GM18858 (cell line): ENCODE results near the gene TIGD2.

Experiments used
- ATAC-seq: cut with Tn5 transposase; IDR thresholded peaks from one replicate; pipeline ENCODE4 v1.9.1; 2021; ENCODE audit not compliant: unreplicated experiment

TIGD2 gene

DNA sequence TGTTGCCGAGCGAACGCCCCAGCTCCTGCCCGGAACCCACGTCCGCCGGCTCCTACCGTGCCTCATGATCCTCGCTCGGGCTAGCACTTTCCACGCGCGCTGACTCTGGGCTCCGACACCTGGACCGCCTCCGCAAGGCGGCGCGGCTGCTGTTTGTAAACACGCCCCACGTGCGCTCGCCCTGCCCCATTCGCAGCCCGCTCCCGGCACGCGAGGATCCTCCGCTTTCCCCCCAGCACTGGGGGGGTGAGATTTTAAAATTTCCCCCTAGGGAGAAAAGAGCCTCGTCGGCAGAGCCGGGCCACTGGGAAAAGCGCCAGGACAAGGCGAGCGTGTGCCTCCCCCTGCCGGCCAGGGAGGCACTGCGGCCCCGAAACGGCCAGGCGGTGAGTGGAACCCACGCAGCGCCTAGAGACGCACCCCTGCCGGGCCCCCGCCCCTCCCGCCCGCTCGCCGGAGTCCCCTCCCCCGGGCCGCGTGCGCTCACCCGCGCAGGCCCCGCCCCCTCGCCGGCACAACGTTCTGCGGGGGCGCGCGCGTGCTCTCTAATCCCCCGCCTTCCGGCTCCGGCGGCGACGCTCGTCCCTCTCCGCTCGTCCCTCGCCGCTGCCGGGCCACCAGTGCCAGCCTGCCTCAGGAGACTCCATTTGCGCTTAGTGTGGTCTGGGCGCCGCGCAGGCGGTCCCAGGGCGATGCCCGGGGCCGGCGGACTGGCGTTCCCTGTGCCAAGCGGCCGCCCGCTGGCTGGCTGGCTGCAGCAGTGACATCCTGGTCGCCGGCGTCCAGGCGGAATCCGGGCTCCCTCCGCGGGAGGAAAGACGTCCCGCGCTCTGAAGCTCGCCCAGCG is at the start of gene TIGD2:
Gene TIGD2, plus strand, starts transcription at position 548 of the 847 bp plus-strand sequence. CDS start 1,442 bp downstream, outside the sequence.
- ATAC-seq, result peak; percentile 79

DNA sequence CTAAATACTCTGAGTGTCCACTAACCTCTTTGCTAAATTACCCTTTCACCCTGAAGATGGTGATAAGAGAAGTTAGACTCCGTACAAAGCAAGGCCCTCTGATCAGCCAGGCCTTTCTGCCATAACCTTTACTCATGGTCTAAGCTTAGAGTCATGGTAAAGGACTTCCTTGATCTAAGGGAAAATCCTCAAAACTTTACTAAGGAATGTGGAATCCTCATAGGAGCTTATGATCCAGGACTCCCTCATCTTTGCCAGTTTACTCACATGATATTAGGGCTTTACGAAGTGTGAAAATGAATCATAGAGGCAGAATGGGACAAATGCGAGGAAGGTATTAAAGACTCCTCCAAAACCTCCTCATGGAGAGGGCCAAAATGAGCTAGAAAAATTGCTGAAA is 46.5 kb upstream of the TIGD2 start:
- ATAC-seq, result no peak

DNA sequence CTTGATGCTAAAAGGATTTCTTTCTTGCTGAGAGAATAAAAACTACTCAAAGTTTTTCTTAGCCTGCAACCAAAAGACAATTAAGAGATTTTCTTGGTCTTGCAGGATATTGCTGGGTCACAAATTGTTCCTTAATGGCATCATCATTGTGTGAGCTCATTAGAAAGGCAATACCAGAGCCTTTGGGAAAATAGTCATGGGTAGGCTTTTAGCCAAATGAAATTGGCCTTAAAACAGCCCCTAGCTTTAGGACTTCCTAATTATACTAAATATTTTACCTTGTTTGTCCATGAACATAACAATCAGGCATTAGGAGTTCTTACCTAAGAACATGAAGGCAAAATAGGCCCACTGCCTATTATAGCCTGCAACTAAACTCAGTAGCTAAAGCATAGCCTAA is 43.9 kb upstream of the TIGD2 start:
- ATAC-seq, result no peak

DNA sequence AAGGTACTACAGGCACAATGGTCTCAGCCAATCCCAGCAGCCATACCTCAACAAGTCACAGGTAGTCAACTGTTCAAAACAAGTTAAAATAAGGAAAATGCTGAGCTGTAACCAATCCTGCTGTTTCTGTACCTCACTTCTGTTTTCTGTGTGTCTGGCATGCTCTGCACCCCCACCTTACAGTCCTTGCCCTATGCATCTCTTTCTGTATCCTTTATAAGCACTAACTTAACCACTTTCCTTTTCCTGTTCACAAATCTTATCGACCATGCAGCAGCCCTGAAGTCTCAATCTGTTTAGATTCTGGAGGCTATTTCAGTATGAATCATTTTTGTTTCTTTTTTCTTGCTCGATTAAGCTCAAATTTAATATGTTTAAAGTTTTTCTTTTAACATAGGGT is 41.9 kb upstream of the TIGD2 start:
- ATAC-seq, result peak; percentile 87

DNA sequence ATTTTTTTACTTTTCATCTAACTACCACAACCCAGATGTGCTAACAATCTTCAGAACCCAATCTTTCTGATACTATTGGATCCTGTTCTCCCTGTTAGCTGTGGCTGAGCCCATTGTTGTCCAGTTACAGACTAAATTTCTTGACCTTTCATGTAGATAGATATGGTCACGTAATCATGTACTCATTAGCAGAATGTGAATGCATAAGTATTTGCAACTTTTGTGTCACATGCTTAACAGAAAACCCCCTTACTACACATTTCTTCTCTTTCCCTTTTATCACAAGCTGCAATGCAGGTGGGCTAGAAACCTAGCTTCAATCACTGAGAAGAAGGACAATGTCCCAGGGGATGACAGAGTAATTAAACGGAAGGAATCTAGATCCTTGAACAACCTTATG is 41.3 kb upstream of the TIGD2 start:
- peak; percentile 40 for ATAC-seq

DNA sequence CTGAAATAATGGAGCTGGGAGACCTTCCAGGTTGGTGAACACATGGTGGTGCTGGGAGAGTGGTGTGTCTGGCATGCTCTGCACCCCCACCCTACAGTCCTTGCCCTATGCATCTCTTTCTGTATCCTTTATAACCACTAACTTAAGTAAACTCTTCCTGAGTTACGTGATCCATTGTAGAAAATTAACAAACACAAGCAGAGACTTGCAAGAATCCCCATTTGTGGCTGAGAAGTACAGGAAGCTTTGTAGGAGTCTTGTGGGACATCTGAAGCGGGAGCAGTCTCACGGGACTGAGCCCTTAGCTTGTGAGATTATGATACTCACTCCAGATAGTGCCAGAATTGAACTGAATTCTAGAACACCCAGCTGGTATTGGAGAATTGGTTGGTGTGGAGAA is 40.0 kb upstream of the TIGD2 start:
- no peak for ATAC-seq

DNA sequence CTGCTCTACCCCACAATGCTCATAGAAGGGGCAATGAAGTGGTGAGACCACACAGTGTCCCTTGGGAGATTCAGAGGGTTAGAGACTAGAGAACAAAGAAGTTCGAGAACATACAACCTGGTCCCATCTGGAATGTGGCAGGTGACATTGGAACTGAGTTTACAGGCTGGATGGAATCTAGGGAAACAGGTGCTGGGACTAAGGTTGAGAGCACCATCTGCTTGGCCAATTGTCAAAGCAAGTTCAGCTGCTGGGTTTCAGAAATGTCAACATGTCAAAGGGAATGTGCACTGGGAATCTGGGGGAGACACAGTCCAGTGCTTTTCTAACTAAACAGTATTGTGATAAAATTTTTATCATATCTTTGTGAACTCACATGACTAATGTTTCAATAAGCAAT is 38.4 kb upstream of the TIGD2 start:
- ATAC-seq, result no peak

DNA sequence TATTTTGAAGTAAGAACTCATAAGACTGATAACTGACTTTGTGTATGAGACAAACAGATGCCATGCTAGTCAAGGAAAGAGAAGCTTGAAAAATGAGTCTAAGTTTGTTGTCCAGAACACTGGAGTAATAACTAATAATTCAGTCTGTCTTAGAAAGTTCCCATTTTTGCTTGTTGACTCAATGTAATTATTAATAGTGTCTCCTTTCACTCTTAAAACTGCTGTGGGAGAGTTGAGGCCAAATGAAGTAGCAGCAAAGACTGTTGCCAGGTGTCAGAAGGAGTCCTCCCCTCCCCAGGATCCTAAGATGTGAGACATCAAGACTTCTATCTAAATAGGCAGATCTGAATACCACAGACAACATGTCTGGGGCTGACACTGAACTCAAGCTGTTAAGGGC is 33.6 kb upstream of the TIGD2 start:
- no peak for ATAC-seq

DNA sequence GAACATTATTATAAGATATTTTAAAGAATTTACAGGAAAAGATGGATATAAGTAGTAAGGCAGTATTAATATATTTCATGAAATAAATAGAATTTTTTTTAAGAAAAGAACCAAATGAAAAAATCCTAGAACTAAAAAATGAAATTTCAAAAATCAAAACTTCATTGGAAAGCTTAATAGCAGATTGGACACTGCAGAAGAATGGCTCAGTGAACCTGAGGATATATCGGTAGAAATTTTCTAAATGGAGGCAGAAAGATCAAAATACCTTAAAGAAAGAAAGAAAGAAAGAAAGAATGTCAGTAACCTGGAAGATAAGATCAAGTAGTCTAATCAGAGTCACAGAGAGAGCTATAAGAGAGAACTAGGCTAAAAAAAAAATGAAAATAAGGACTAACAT is 33.0 kb upstream of the TIGD2 start:
- no peak for ATAC-seq

DNA sequence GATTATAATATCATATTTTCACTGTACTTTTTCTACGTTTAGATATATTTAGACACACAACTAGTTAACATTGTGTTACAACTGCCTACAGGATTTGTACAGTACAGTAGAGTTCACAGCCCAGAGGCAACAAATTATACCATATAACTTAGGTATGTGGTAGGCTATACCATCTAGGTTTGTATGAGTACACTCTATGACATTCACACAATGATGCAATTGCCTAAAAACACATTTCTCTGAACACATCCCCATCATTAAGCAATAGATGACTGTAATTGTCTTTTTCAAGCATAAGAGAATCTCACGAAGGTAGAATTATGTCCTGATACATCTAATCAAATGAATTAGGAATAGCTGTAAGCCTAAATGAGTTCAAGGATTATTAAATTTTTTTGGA is 12.3 kb upstream of the TIGD2 start:
- ATAC-seq, result no peak

DNA sequence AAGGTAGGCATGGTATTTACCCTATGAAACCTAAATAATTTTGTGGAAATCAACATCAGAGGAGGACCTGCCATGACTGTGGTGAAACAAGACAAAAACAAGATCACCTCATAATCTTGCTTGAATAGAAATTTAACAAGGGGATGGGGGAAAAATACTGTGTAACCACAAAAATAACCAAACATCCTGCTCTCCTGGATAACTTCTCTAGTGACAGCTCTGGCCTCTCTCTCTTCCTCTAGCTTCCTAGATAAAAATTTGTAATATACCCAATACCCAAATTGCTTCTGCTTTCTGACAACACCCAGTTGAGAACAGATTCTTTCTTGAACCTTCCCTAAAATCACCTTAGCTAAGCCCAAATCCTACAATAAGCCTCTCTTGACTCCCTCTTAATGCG is 11.9 kb upstream of the TIGD2 start:
- ATAC-seq, result no peak

DNA sequence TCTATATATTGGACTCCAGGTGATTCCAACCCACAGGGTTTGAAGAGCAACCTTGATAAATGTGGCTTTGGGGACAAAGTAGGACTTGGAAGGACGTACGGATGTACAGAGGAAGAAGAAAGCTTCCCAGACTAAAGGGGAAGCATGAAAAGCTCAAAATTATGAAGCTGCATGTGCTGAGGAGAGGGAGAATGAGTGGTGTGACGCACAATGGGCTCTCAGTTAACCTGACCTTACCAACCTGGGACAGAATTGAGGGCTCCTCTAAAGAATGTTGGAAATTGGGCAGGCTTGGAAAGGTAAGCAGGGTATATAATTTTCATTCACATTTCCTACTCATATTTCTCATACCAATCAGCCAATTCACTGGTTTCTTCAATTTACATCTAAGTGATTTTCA is 10.5 kb upstream of the TIGD2 start:
- peak; percentile 0 for ATAC-seq

DNA sequence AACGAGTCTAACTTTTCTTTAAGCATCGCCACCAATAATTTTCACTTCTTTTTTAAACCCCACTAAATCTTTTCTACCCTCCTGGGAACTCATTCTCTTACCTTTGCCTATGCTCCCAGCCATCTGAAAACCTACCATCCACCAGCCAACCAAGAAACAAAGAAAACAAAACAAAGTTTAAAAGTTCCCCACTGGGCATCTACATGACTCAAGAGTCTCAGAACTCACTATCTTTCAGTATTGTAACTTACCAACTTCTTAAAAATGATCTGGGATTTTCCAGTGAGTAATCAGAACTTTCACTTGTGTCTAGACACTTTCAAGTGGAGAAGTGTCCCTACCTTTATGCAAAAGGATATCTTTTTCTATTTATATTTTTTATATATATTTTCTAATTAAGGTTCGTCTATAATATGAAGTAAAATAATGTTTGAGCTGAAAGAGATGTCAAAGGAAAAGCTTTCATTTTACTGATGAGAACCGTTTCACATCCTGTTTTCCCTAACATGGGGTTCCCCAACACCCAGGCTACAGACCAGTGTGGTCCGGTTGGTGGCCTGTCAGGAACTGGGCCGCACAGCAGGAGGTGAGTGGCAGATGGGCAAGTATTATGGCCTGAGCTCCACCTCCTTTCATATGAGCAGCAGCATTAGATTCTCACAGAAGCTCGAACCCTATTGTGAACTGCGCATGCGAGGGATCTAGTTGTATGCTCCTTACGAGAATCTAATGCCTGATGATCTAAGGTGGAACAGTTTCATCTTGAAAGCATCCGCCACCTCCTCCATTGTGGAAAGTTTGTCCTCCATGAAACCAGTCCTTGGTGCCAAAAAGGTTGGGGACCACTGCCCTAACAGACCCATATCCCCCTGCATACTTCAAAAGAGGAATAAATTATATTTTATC is 9.8 kb upstream of the TIGD2 start:
- ATAC-seq, result peak; percentile 86

DNA sequence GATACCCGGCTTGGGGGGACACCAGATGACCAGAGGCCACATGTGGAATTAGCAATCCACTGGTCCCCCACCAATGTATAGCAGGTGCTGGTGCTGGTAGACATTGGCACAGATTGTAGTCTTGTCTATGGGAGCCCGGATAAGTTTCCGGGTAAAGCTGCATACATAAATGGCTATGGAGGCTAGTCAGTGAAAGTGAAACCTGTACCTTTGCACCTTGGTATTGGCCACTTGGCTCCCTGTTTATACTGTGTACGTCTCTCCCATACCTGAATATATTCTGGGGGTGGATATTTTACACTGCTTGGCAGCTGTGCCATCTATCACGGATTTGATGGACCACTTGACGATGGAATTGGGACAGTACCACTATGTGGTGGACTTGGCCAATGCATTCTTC is 5.6 kb upstream of the TIGD2 start:
- ATAC-seq, result no peak

DNA sequence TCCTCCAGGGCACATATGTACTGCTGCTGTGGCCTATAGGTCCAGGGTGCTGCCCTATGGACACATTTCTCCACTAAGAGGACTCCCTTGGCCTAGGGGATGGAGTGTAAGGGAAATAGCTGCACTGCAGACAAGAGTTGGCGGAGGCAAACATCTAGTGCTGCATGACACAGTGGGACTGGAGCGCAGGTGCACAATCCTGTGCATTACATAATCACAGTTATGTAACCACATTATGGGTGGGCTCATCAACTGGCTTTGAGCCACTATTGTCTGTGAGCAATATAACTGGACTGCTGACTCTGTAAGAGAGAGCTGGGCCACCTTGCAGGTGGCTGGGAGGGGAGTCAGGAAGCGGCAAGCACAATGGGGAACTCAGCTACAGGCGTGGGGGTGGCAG is 3.2 kb upstream of the TIGD2 start:
- ATAC-seq, result no peak

DNA sequence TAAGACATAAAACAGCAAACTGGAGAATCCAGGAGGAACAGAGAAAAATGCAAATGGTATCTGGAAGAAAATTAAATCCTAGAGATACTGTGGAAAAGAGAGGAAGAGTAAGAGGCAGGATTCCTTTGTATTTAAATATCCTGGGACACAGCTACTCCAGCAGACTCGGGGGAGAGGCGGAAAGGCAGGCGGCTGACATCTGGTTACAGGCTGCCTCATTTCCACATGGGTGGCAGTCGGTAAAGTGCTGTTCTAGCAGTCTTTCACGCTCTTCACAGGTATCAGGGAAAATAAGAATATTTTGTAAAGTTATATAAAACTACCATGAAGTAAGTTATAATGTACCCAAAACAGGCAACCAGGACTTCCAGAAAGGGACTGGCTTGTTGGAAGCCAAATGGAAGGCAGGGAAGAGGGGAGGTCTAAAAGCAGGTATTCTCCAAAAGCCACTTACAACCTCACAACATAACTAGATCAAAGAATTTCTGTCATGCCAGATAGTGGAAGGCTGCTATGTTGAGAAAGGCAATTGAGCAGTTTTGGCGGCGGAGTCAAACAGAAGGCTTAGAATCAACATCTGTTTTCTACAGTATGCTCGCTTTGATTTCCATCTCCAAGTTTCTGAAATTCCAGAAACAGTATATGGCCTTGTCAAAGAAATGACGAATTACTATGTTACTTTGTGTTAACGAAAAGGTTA is 1.3 kb upstream of the TIGD2 start:
- no peak for ATAC-seq

DNA sequence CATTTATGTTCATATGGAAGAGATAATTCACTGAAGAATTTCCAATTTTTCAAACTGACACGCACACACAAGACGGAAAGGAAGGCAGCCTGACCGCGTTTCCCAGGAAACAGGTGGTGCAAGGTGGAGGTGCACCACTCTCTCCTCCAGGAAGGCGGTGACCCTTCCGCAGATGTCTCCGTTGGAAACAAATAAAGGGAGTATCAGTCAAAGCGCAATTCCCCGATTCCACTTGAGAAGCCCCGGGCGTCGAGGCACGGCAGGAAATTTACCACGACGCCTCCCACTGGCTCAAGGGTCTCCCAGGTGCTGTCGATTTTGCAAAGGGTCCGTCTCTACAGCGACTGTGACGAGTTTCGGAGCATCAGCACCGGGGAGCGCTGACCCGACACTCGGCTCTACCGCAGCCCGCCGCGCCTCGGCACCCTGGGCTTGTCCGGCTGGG is 770 bp upstream of the TIGD2 start:
- ATAC-seq, result no peak

DNA sequence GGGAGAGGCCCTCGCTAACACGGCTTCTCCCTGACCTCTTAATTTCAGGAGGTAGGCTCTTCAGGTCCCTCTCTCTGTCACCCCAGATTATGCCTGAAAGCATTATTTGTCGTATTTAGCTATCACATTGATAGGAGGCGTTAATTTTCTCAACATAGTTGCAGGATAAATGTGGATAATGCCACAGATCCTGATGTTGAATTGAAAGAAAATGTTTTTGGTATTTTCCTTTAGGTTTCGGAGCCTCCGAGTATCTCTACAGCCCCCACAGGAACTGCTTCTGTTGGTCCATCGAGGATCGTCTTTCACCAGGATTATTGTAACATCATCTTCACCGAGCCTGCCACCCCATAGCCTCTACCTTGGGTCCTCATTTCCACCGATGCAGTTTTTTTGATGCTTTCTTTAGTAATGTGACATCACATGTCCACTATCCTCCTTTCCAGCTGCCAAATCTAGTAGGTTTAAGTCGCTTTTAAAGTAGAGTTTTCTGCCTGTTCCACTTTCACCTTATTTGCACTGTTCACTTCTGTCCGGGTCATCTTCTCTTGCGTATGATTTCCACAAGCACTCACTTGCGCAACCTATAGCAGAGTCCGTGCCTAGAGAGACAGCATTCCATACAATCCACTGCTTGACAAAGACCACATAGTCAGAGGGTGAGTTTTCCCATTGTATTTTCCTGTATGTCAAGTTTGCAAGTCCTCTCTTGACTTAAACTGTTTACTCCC is 665 bp downstream of the TIGD2 start:
- ATAC-seq, result no peak

DNA sequence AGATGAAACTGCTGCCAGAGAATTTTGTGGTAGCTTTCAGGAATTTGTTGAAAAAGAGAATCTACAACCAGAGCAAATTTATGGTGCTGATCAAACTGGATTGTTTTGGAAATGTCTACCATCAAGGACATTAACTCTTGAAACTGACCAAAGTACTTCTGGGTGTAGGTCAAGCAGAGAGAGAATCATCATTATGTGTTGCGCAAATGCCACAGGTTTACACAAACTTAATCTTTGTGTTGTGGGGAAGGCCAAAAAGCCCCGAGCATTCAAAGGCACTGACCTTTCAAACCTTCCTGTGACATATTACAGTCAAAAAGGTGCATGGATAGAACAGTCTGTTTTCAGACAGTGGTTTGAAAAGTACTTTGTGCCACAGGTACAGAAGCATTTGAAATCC is 2.1 kb downstream of the TIGD2 start:
- no peak for ATAC-seq

DNA sequence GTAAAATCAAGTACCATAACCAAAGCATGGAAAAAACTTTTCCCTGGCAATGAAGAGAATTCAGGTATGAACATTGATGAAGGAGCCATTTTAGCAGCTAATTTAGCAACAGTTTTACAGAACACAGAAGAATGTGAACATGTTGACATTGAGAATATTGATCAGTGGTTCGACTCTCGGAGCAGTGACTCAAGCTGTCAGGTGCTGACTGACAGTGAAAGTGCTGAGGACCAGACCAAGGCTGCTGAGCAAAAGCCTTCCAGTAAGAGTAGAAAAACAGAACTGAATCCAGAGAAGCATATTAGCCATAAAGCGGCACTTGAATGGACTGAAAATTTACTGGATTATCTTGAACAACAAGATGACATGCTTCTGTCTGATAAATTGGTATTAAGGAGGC is 2.8 kb downstream of the TIGD2 start:
- ATAC-seq, result peak; percentile 34

DNA sequence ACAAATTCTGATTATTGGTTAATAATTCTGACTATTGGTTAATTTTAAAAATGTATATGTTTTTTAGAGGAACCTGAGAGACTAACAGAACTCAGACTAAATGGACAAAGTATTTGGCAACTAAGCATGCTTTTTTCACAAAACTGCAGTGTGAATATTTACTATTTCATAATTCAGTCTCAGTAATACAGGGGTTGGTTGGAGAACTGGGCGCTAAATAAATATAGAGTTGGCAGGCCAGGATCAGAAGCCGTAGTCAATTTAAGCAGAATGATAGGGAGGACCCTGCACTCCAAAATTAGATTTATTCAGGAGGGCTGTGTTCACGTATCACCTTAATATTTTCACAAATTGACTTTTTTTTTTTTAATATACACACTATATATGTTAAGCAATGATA is 5.8 kb downstream of the TIGD2 start:
- ATAC-seq, result no peak
